AG04450 (cell line): ENCODE results near the gene MGLL. TPM values are rescaled to one million over a fixed set of nuclear protein-coding genes. Genes with fewer than 3 reads are reported as not detected.
"Not testable (repeated sequence)": the region's sequence is repeated elsewhere in the genome, so short reads cannot be mapped to it uniquely, and the experiment has no call there.

ENCODE experiments used
- CTCF ChIA-PET: fragments of 300-600, 350-600 bp; formaldehyde crosslinking; extraction: SDS; loops from one replicate; lab custom pipeline; 2022; ENCODE audit warnings: antibody characterized with exemption, inconsistent platforms; lab: Charles Lee
- POLR2A ChIA-PET: fragments of 350-600 bp; formaldehyde crosslinking; extraction: SDS; loops from one replicate; lab custom pipeline; 2021; ENCODE audit warnings: antibody characterized with exemption, inconsistent platforms; lab: Yijun Ruan, JAX
- DNase-seq: peaks from one replicate; pipeline ENCODE4 v3.0.0-alpha.2; 2011; ENCODE audit warnings: low read depth, low spot score
- H3K27ac ChIP-seq: one replicate; pipeline ENCODE4 v1.5.1; 2012; ENCODE audit warnings: low read depth, low read length, control low read depth
- H3K27me3 ChIP-seq: one replicate; pipeline ENCODE4 v1.6.0; 2012; ENCODE audit warnings: low read length; ENCODE audit not compliant: control insufficient read depth, insufficient read depth
- H3K4me3 ChIP-seq: 2 replicates; pipeline ENCODE4 v1.5.1; 2011; ENCODE audit warnings: mild to moderate bottlenecking, low read depth, low read length, control low read depth
- H3K9me3 ChIP-seq: 2 replicates; pipeline ENCODE4 v1.5.1; 2012; ENCODE audit warnings: low read length; ENCODE audit not compliant: control insufficient read depth, insufficient read depth
- CTCF ChIP-seq: IDR thresholded peaks from 2 replicates; pipeline ENCODE4 v1.5.1; 2011; ENCODE audit warnings: low read depth, low read length, control low read depth, inconsistent platforms
- polyA plus RNA-seq: library from polyadenylated mRNA; depleted of rRNA; stranded (reverse); fragments of >200 nt; gene quantifications from 2 replicates; pipeline ENCODE4 v1.2.3, GENCODE V29; 2011

MGLL gene
- polyA plus RNA-seq, 1 experiment: 49.1 TPM

GRCh38 chr3:127708837-127709236, 113.5 kb downstream of the MGLL start:
- TF ChIP-seq CTCF: no peak
- no peaks in the 10 kb centered on the region for H3K27me3 ChIP-seq
- ChIA-PET POLR2A (no interaction called here), CTCF (interaction anchor here (3.3 kb wide), 1 partner anchor 12 kb away, joined by 14 read pairs; no protein-coding TSS in a partner anchor)
- H3K27ac ChIP-seq: no peak overlapping the region
- H3K9me3 ChIP-seq: no peaks in the 10 kb centered on the region
- H3K4me3 ChIP-seq: no peak overlapping the region
- no peak for DNase-seq

- Histone ChIP-seq H3K27ac (no peak overlapping the region), H3K9me3 (no peaks in the 10 kb centered on the region), H3K27me3 (no peaks in the 10 kb centered on the region), H3K4me3 (no peak overlapping the region)
- no peak for TF ChIP-seq CTCF
- ChIA-PET CTCF (interaction anchor here (1.2 kb wide), 1 partner anchor 725 kb away, joined by 3 read pairs; the partner anchor contains the start of gene PLXNA1), POLR2A (no interaction called here)
- DNase-seq: no peak
These were observed 114.4 kb downstream of the MGLL start for GRCh38 chr3:127707851-127708411.

GRCh38 chr3:127706785-127707351, 115.4 kb downstream of the MGLL start:
- Histone ChIP-seq H3K27ac (no peak overlapping the region), H3K27me3 (no peaks in the 10 kb centered on the region), H3K4me3 (no peak overlapping the region), H3K9me3 (no peaks in the 10 kb centered on the region)
- no peak for DNase-seq
- ChIA-PET POLR2A (no interaction called here), CTCF (interaction anchor here (0.6 to 1.7 kb wide), 3 partner anchors 11 to 724 kb away, joined by 3 to 7 read pairs (median 4); partner anchors contain the start of gene PLXNA1)
- TF ChIP-seq CTCF: no peak

GRCh38 chr3:127706312-127706711, 116.0 kb downstream of the MGLL start:
- H3K9me3 ChIP-seq: no peaks in the 10 kb centered on the region
- no peak for DNase-seq
- ChIA-PET POLR2A (no interaction called here), CTCF (interaction anchor here (1.7 kb wide), 1 partner anchor 10 kb away, joined by 7 read pairs; no protein-coding TSS in a partner anchor)
- no peak overlapping the region for H3K27ac ChIP-seq
- no peak for TF ChIP-seq CTCF
- no peak overlapping the region for H3K4me3 ChIP-seq
- H3K27me3 ChIP-seq: no peaks in the 10 kb centered on the region

GRCh38 chr3:127704840-127705239, 117.5 kb downstream of the MGLL start:
- POLR2A ChIA-PET, DNase-seq, H3K4me3 ChIP-seq, H3K27ac ChIP-seq, CTCF ChIA-PET, H3K27me3 ChIP-seq, H3K9me3 ChIP-seq: not testable (repeated sequence)
